Measurements from ENCODE around the gene RRAD. TPM values are rescaled to one million over a fixed set of nuclear protein-coding genes. Genes with fewer than 3 reads are reported as not detected.

Gene RRAD
- total RNA-seq, 4 donors from 2014 or later: 23.7 to 132 (median 109) TPM

- no peaks in the 10 kb centered on the region for H3K27me3 ChIP-seq
- H3K9me3 ChIP-seq: no peaks in the 10 kb centered on the region
- no peak overlapping the region for H3K27ac ChIP-seq
- no peak overlapping the region for H3K4me3 ChIP-seq
- WGBS, 2 donors: 83 to 92% methylated on average over 3 of the region's 3 CpGs
- peaks cover 0 to 34% (median 8%) of the 10 kb centered on the region in 4 donors for H3K4me1 ChIP-seq
- no peak for TF ChIP-seq EP300 (IDR thresholded peaks at IDR 0.05)
- no peak for TF ChIP-seq POLR2A (IDR thresholded peaks at IDR 0.05)
- TF ChIP-seq CTCF (IDR thresholded peaks at IDR 0.05): no peak
- no peak for DNase-seq (ENCODE audit: low spot score in 2 of 2)
- no peaks in the 10 kb centered on the region for H3K36me3 ChIP-seq
These were observed 53.5 kb downstream of the RRAD start for GRCh38 chr16:66871840-66872239.

Other genes starting within 250 kb of the RRAD start
- 10 to 100 TPM; 14.2 to 22.7 (median 19.6) TPM for gene CMTM4, start 228.8 kb downstream of the RRAD start, total RNA-seq
- 100 to 1,000 TPM; 248 to 363 (median 266) TPM for gene DYNC1LI2, start 173.9 kb downstream of the RRAD start, total RNA-seq
- gene TERB1, start 124.0 kb downstream of the RRAD start, total RNA-seq: not detected
- 10 to 100 TPM; 29.4 to 45.7 (median 34.6) TPM for gene NAE1, start 94.6 kb downstream of the RRAD start, total RNA-seq
- gene CA7, start 81.1 kb downstream of the RRAD start, total RNA-seq: not detected
- 10 to 100 TPM; 12.3 to 29.9 (median 15.5) TPM for gene PDP2, start 45.0 kb downstream of the RRAD start, total RNA-seq
- gene CDH16, start 6.7 kb downstream of the RRAD start, total RNA-seq: 1 to 10 TPM in 2 of 4 donors, under 1 TPM in 2; 0.30 to 2.5 (median 1.4) TPM
- gene CIAO2B, start 8.9 kb upstream of the RRAD start, total RNA-seq: 100 to 1,000 TPM in 2 of 4 donors, 10 to 100 TPM in 2; 57.1 to 111 (median 89.9) TPM
- gene CES2, start 10.0 kb upstream of the RRAD start, total RNA-seq: 10 to 100 TPM; 29.2 to 45.0 (median 34.4) TPM
- 1 to 10 TPM in 2 of 4 donors, under 1 TPM in 2; 0.21 to 9.2 (median 0.81) TPM for gene CES3, start 35.7 kb upstream of the RRAD start, total RNA-seq
- gene CES4A, start 63.1 kb upstream of the RRAD start, total RNA-seq: 10 to 100 TPM; 18.6 to 24.7 (median 21.2) TPM
- gene CBFB, start 103.6 kb upstream of the RRAD start, total RNA-seq: 10 to 100 TPM; 46.7 to 70.5 (median 59.9) TPM
- gene PHAF1, start 184.4 kb upstream of the RRAD start, total RNA-seq: 10 to 100 TPM; 22.2 to 34.5 (median 28.1) TPM
- gene B3GNT9, start 225.5 kb upstream of the RRAD start, total RNA-seq: 10 to 100 TPM in 3 of 4 donors, 1 to 10 TPM in 1; 9.3 to 23.1 (median 18.4) TPM
- 10 to 100 TPM; 26.0 to 46.5 (median 36.2) TPM for gene TRADD, start 234.4 kb upstream of the RRAD start, total RNA-seq
- 10 to 100 TPM; 17.7 to 58.5 (median 40.0) TPM for gene FBXL8, start 234.4 kb upstream of the RRAD start, total RNA-seq
- gene HSF4, start 239.2 kb upstream of the RRAD start, total RNA-seq: 100 to 1,000 TPM; 103 to 167 (median 153) TPM
- 10 to 100 TPM; 55.5 to 95.4 (median 76.6) TPM for gene NOL3, start 245.0 kb upstream of the RRAD start, total RNA-seq